LNCAP (cell line): Measurements from ENCODE around the gene AOAH.

ENCODE experiments used
- TF ChIP-seq, protein P1 (sequence below): fragments of 450-650 bp; IDR thresholded peaks from 2 replicates; pipeline ENCODE4 v1.5.1; 2017; ENCODE audit warnings: mild to moderate bottlenecking

AOAH gene

DNA sequence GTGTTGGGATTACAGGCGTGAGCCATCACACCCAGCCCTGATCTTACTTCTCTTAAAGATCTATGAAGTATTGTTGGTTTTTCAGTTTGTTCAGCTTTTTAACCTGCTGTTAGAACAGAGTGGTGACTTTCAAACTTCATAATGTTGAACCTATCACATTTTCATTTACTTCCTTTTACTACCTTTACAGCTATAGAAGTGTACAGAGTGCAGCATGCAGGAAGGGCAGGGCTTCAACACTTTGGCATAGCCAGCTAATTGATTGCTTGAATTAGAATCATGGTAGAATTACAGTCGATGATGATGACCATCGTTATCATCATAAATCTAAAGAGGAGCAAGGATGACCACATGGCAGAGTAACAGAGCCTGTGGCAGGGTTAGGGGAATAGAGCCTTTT, 55.5 kb downstream of the AOAH start:
- TF ChIP-seq, protein P1, sequence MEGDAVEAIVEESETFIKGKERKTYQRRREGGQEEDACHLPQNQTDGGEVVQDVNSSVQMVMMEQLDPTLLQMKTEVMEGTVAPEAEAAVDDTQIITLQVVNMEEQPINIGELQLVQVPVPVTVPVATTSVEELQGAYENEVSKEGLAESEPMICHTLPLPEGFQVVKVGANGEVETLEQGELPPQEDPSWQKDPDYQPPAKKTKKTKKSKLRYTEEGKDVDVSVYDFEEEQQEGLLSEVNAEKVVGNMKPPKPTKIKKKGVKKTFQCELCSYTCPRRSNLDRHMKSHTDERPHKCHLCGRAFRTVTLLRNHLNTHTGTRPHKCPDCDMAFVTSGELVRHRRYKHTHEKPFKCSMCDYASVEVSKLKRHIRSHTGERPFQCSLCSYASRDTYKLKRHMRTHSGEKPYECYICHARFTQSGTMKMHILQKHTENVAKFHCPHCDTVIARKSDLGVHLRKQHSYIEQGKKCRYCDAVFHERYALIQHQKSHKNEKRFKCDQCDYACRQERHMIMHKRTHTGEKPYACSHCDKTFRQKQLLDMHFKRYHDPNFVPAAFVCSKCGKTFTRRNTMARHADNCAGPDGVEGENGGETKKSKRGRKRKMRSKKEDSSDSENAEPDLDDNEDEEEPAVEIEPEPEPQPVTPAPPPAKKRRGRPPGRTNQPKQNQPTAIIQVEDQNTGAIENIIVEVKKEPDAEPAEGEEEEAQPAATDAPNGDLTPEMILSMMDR, result no peak

DNA sequence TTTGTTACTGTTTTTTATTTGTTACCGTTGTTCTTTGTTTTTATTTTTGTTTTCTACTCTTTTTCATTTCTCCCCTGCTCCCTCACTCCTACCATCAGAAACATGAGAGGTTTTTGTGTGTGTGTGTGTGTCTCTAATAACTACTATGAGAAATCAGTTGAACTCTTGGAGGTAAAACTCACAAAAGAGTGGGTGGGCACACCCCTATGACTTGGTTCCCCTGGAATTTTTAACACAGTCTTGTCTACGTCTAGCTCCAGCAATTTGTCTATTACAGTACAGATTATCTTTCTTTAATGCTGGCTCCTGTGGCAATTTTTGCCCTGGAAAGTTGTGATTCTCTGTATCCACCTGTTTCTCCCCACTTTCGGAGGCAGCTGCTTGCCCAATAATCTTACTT, 56.2 kb downstream of the AOAH start:
- TF ChIP-seq, protein P1, result no peak

DNA sequence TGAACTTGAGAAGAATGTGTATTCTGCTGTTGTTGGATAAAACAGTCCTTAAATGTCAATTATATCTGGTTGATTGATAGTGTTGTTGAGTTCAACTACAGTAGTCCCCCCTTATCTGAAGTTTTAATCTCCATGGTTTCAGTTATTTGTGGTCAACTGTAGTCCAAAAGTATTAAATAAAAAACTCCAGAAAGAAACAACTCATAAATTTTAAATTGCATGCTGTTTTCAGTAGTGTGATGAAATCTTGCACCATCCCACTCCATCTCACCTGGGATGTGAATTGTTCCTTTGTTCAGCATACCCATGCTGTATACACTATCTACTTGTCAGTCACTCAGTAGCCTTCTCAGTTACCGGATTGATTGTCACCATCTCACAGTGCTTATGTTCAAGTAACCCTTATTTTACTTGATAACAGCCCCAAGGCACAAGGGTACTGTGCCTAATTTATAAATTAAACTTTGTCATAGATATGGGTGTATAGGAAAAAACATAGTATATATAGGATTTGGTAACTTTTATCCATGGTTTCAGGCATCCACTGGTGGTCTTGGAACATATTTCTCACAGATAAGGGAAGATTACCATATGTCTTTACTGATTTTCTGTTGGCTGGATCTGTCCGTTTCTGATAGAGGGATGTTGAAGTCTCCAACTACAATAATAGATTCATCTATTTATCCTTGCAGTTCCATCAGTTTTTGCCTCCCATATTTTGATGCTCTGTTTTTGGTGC, 57.1 kb downstream of the AOAH start:
- TF ChIP-seq, protein P1, result no peak

GRCh38 chr7:36663481-36663880, 60.8 kb downstream of the AOAH start:
- TF ChIP-seq, protein P1, result no peak

DNA sequence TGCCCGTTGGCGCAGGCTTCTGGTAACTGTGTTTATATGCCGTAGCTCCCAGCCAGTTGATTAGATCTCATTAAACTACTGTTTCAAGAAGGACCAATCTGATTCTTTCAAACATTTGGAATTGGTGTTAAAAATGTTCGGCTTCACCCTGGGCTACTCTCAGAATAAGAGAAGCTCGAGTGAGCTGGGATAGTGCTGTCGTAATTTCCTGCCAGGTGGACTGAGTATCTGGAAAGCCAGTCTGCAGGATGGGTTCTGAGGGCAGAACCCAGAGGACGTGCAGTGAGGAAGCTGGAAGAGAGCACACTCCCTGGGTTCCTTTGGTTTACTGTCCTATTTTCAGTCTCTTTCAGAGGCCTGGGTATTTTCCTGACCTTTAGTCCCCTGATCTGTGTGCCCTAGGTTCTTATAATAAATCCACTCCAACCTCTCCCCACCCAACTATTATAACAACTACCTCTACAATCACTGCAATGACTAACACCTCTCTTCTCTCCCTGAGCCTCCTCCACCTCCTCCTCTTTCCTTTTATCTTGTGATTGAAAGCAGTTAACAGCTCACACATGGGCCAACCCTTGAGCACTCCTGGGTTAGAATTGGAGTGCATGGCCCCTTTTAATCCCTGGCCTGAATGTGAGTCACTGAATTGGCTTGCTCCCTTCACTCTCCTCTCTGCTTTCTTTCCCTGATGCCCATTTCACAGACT, 63.0 kb downstream of the AOAH start:
- TF ChIP-seq, protein P1, result no peak

- TF ChIP-seq, protein P1, result no peak
Observed at GRCh38 chr7:36659638-36660341, 64.5 kb downstream of the AOAH start.

DNA sequence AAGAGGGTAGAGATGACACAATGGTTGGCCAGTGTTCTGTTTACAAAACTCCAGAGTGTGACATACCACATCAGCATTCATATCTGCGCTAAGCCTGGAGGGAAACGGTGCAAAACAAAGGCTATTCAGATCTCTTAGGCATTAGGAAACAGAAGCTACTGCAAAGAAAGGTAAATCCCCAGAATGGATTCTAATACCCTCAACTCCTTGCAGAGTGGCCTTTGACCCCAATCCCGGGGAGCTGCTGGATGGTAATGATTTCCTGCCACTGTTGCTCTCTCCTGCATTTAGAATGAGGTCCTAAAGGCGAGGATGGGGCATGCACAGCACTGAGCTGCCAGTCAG, 65.2 kb downstream of the AOAH start:
- TF ChIP-seq, protein P1, result no peak
